GM20431 (cell line): Measurements from ENCODE around the gene SMG6.

Experiments used
- in situ Hi-C: fragments of 300-500 bp; cut with MseI, MboI; formaldehyde crosslinking; loops from one replicate; pipeline ENCODE4 v1.15.0; 2020; ENCODE audit warnings: low sequenced_read_pairs; ENCODE audit not compliant: unreplicated experiment

The SMG6 gene

GRCh38 chr17:2043785-2044184 lies 259.8 kb downstream of the SMG6 start:
- in situ Hi-C loops = no loop called here

- in situ Hi-C loops = no loop called here
Observed at GRCh38 chr17:2042933-2043332, 260.7 kb downstream of the SMG6 start.

- in situ Hi-C loops = no loop called here
Observed at GRCh38 chr17:2042390-2042847, 261.2 kb downstream of the SMG6 start.

- in situ Hi-C loops = no loop called here
Observed at GRCh38 chr17:2041561-2042389, 261.8 kb downstream of the SMG6 start, which contains the start of gene OVCA2. Gene OVCA2 (plus strand): TSS chr17:2042022. CDS start chr17:2042048, 26 bp downstream.

GRCh38 chr17:2040942-2041560 lies 262.5 kb downstream of the SMG6 start:
- in situ Hi-C loops = no loop called here

GRCh38 chr17:2040219-2040827 lies 263.3 kb downstream of the SMG6 start:
- in situ Hi-C loops = no loop called here

- in situ Hi-C loops = no loop called here
Observed at GRCh38 chr17:2037155-2037554, 266.4 kb downstream of the SMG6 start.

- in situ Hi-C loops = no loop called here
Observed at GRCh38 chr17:2035541-2036488, 267.8 kb downstream of the SMG6 start.

GRCh38 chr17:2034806-2035540 lies 268.6 kb downstream of the SMG6 start:
- in situ Hi-C loops = no loop called here

- in situ Hi-C loops = no loop called here
Observed at GRCh38 chr17:2034157-2034556, 269.4 kb downstream of the SMG6 start.

- in situ Hi-C loops = no loop called here
Observed at GRCh38 chr17:2033153-2033552, 270.4 kb downstream of the SMG6 start.

GRCh38 chr17:2030779-2031163 lies 272.8 kb downstream of the SMG6 start:
- in situ Hi-C loops = no loop called here

- in situ Hi-C loops = no loop called here
Observed at GRCh38 chr17:2029911-2030778, 273.4 kb downstream of the SMG6 start, which contains the start of gene DPH1. Gene DPH1 (plus strand): TSS chr17:2030153. CDS start chr17:2030170, 17 bp downstream.

- in situ Hi-C loops = no loop called here
Observed at GRCh38 chr17:2028737-2029136, 274.8 kb downstream of the SMG6 start.

GRCh38 chr17:2028234-2028614 lies 275.4 kb downstream of the SMG6 start:
- in situ Hi-C loops = no loop called here

GRCh38 chr17:2027528-2028233 lies 275.9 kb downstream of the SMG6 start:
- in situ Hi-C loops = no loop called here

- in situ Hi-C loops = no loop called here
Observed at GRCh38 chr17:2025622-2026309, 277.8 kb downstream of the SMG6 start.
